Neural cell (in vitro differentiated cells): ENCODE results near the gene NUP98.
"Not testable (repeated sequence)": the region's sequence is repeated elsewhere in the genome, so short reads cannot be mapped to it uniquely, and the experiment has no call there.

Experiments
- EZH2 ChIP-seq: fragments of 200-600, 300-800 bp; shearing (Covaris generic), sonication (generic); IDR thresholded peaks from 2 replicates; pipeline ENCODE4 v1.6.1; 2014; ENCODE audit warnings: antibody characterized with exemption, low read length, borderline replicate concordance, mild to moderate bottlenecking; ENCODE audit not compliant: insufficient read depth, poor library complexity, severe bottlenecking
- RAD21 ChIP-seq: fragments of 450-650 bp; conservative IDR thresholded peaks from 2 replicates; pipeline ENCODE4 v1.6.1; 2014; ENCODE audit warnings: antibody characterized with exemption, mild to moderate bottlenecking, moderate library complexity
- TAF1 ChIP-seq: IDR thresholded peaks from 2 replicates; pipeline ENCODE4 v1.6.1; 2012; ENCODE audit warnings: low read depth
- TF ChIP-seq, protein P1 (sequence below): IDR thresholded peaks from 2 replicates; pipeline ENCODE4 v1.6.1; 2012; ENCODE audit warnings: borderline replicate concordance
- TF ChIP-seq, protein P2 (sequence below): fragments of 450-650 bp; IDR thresholded peaks from 2 replicates; pipeline ENCODE4 v1.5.1; 2014; ENCODE audit warnings: antibody characterized with exemption, mild to moderate bottlenecking, moderate library complexity; ENCODE audit not compliant: poor library complexity, severe bottlenecking

DNA sequence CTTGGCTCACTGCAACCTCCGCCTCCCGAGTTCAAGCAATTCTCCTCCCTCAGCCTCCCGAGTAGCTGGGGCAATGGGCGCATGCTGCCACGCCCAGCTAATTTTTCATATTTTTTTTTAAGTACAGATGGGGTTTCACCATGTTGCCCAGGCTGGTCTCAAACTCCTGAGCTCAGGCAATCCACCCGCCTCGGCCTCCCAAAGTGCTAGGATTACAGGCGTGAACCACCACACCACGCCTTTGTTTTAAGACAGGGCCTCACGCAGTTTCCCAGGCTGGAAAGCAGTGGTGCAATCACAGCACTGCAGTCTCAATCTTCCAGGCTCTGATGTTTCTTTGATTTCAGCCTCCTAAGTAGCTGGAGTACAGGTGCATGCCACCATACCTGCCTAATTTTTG is 3.0 kb downstream of the NUP98 start:
- TF ChIP-seq, protein P1, sequence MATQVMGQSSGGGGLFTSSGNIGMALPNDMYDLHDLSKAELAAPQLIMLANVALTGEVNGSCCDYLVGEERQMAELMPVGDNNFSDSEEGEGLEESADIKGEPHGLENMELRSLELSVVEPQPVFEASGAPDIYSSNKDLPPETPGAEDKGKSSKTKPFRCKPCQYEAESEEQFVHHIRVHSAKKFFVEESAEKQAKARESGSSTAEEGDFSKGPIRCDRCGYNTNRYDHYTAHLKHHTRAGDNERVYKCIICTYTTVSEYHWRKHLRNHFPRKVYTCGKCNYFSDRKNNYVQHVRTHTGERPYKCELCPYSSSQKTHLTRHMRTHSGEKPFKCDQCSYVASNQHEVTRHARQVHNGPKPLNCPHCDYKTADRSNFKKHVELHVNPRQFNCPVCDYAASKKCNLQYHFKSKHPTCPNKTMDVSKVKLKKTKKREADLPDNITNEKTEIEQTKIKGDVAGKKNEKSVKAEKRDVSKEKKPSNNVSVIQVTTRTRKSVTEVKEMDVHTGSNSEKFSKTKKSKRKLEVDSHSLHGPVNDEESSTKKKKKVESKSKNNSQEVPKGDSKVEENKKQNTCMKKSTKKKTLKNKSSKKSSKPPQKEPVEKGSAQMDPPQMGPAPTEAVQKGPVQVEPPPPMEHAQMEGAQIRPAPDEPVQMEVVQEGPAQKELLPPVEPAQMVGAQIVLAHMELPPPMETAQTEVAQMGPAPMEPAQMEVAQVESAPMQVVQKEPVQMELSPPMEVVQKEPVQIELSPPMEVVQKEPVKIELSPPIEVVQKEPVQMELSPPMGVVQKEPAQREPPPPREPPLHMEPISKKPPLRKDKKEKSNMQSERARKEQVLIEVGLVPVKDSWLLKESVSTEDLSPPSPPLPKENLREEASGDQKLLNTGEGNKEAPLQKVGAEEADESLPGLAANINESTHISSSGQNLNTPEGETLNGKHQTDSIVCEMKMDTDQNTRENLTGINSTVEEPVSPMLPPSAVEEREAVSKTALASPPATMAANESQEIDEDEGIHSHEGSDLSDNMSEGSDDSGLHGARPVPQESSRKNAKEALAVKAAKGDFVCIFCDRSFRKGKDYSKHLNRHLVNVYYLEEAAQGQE = not testable (repeated sequence)
- TF ChIP-seq, protein P2, sequence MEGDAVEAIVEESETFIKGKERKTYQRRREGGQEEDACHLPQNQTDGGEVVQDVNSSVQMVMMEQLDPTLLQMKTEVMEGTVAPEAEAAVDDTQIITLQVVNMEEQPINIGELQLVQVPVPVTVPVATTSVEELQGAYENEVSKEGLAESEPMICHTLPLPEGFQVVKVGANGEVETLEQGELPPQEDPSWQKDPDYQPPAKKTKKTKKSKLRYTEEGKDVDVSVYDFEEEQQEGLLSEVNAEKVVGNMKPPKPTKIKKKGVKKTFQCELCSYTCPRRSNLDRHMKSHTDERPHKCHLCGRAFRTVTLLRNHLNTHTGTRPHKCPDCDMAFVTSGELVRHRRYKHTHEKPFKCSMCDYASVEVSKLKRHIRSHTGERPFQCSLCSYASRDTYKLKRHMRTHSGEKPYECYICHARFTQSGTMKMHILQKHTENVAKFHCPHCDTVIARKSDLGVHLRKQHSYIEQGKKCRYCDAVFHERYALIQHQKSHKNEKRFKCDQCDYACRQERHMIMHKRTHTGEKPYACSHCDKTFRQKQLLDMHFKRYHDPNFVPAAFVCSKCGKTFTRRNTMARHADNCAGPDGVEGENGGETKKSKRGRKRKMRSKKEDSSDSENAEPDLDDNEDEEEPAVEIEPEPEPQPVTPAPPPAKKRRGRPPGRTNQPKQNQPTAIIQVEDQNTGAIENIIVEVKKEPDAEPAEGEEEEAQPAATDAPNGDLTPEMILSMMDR = not testable (repeated sequence)
- not testable (repeated sequence) for TF ChIP-seq TAF1, RAD21, EZH2
